HFF-Myc (cell line): ENCODE data around the gene CDH4.

Source experiments
- DNase-seq: peaks from one replicate; pipeline ENCODE4 v3.0.0-alpha.2; 2011; ENCODE audit warnings: low read depth; ENCODE audit errors: extremely low read depth
- H3K4me3 ChIP-seq: replicated peaks from 2 replicates; pipeline ENCODE4 v1.5.1; 2011; ENCODE audit warnings: low read depth, mild to moderate bottlenecking, control low read depth, low read length
- CTCF ChIP-seq: IDR thresholded peaks from 2 replicates; pipeline ENCODE4 v1.5.1; 2012; ENCODE audit warnings: mild to moderate bottlenecking, low read depth, low read length, control low read depth; ENCODE audit errors: missing control alignments

Gene CDH4

DNA sequence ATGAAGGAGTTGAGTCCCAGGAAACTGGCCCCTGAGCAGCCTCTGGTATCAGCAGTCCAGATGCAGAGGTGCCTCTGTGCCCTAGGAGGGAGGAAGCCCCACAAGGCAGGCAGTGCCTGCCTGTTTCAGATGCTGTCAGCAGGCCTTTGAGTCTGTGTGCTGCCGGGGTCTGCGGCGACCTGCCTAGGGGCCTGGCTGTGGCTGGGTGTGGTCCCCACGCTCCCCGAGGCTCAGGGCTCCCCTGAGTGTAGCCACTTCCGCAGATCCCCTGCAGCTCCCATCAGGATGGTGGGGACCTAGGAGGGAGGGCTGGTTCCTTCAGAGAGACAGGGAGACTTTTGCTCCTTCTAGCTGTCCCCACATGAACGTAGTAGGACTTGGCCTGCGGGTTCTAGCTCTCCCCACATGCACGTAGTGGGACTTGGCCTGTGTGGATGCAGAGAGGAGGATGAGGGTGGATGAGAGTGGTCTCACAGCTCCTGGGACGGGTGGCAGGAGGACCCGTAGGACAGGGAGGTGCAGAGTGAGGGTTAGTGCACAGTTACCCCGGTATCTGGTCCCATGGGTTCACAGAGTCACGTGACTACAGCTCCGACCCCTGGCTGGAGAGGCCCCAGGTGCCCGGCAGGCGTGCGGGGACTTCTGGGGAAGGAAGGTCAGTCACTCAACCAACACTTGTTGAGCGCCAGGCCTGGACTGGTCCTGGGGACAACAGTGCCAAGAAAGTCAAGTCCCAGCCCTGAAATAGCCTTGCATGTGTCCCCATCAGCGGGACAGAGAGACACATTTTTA lies 41.0 kb downstream of the CDH4 start:
- no peak for DNase-seq
- TF ChIP-seq CTCF = no peak
- H3K4me3 ChIP-seq = no peak overlapping the region

GRCh38 chr20:61293951-61294350 lies 41.9 kb downstream of the CDH4 start:
- no peak for DNase-seq
- H3K4me3 ChIP-seq = no peak overlapping the region
- TF ChIP-seq CTCF = no peak

DNA sequence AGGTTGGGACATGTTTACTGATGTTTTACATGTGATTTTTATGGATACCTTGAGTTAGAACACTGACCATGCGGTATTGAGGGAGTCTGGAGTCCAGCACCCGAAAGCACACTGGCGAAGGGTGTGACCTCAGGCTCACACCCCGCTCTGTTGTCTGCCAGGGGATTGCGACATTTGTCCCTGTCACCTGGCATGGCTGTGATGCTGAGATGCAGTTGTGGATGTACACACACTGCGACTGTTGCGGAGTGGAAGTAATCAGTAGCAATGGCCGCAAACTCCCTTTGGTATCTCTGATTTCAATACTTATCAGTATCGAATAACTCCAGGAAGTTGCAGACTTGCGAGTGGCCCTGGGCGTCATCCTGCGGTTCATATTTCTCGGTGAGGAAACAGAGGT lies 43.2 kb downstream of the CDH4 start:
- DNase-seq = no peak
- H3K4me3 ChIP-seq = no peak overlapping the region

GRCh38 chr20:61295682-61296628 lies 43.9 kb downstream of the CDH4 start:
- H3K4me3 ChIP-seq = no peak overlapping the region
- no peak for TF ChIP-seq CTCF
- no peak for DNase-seq

More for the DNA sequence above, 43.2 kb downstream of the CDH4 start:
- TF ChIP-seq CTCF = no peak

- TF ChIP-seq CTCF = no peak
- DNase-seq = no peak
- H3K4me3 ChIP-seq = no peak overlapping the region
Observed at GRCh38 chr20:61296629-61297019, 44.6 kb downstream of the CDH4 start.

- TF ChIP-seq CTCF = no peak
- no peak overlapping the region for H3K4me3 ChIP-seq
- DNase-seq = no peak
Observed at GRCh38 chr20:61297491-61297890, 45.4 kb downstream of the CDH4 start.
